Measurements from ENCODE around the gene PTPN6. TPM values are rescaled to one million over a fixed set of nuclear protein-coding genes. Genes with fewer than 3 reads are reported as not detected.

PTPN6 gene
- total and polyA plus RNA-seq, 9 of the 15 experiments (the other 6 are each of a cell fraction or from before 2014, with no cell fraction given): 1.5 to 5.1 (median 3.9) TPM

DNA sequence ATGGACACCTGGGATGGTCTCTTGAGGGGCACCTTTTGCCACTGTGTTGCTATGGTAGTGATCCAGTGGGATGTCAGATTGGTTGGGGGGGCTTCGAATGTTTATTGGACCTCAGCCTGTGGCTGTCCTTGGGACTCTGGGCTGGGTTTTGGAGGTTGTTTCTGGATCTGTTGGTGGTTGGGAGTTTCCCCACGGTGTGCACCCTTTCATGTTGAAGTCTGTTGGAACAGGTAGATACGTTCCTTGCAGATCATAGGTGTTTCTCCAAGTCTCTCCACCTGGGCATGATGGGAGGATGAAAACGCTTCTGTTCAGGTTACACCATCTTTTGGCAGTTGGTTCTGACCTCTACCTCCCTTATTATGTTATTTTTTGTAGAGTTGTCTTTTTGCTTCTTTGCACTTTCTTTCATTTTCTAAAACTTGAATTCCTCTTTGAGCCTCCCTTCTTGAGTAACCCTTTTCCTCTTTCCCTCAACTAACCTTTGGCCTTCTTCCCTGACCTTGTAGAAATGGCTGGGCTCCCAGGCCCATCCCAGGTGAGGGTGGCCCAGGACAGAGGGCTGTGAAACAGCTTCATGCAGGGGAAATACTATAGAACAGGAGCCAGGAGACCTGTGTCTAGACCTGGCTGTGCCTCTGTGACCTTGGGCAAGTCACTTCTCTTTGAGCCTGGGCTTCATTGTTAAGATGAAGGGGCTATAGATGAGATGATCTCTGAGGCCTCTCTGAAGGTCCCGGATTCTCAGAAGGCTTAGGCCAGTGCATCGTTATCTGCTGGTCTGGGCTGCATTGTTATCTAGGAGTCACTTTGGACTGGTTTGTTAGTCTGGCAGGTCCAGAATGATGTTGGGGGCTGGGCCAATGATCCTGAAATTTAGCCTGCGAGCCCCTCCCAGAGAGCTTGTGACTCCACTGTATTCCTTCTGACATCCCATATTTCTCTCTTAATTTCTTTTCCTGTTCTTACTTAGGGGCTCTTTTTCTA lies 21.4 kb upstream of the PTPN6 start (continued):
- peak; percentile 66 for TF ChIP-seq NCOR1 (IDR thresholded peaks at IDR 0.05)
- no peak for TF ChIP-seq POLR2H (tag; IDR thresholded peaks at IDR 0.05; ENCODE audit: low read depth)
- no peak for TF ChIP-seq BACH1 (tag; IDR thresholded peaks at IDR 0.05)
- no peak; the same call in 1 of the 2 replicates for TF ChIP-seq SMAD4 (CRISPR knock-in tag; conservative IDR thresholded peaks at IDR 0.05)
- peak; percentile 33 for TF ChIP-seq CCNT2 (IDR thresholded peaks at IDR 0.05; ENCODE audit: borderline replicate concordance, extremely low read depth, insufficient read length, low read depth, low read length)
- TF ChIP-seq CSDE1 (IDR thresholded peaks at IDR 0.05): no peak
- TF ChIP-seq REST (IDR thresholded peaks at IDR 0.05; ENCODE audit: borderline replicate concordance): peak; percentile 32; the same call in 1 of the 2 replicates
- TF ChIP-seq REST (CRISPR knock-in tag; IDR thresholded peaks at IDR 0.05; ENCODE audit: low read depth): no peak
- TF ChIP-seq HMGN3 (IDR thresholded peaks at IDR 0.05; ENCODE audit: borderline replicate concordance, extremely low read depth, insufficient read length, low read depth, low read length): no peak
- TF ChIP-seq MLLT1 (IDR thresholded peaks at IDR 0.05): no peak
- no peak for TF ChIP-seq ZSCAN29 (IDR thresholded peaks at IDR 0.05)
- TF ChIP-seq BHLHE40 (IDR thresholded peaks at IDR 0.05; ENCODE audit: low read length): no peak
- TF ChIP-seq ZNF408 (CRISPR knock-in tag; IDR thresholded peaks at IDR 0.05; ENCODE audit: low read depth): no peak
- no peak for TF ChIP-seq MLX (CRISPR knock-in tag; conservative IDR thresholded peaks at IDR 0.05)
- TF ChIP-seq YBX1 (IDR thresholded peaks at IDR 0.05): no peak

All from K562 (cell line).